Measurements from ENCODE around the gene ORM1. TPM values are rescaled to one million over a fixed set of nuclear protein-coding genes. Genes with fewer than 3 reads are reported as not detected.

Gene ORM1
- polyA plus RNA-seq, 4 donors = 0.15 to 6.9 (median 1.3) TPM; not detected in 1

Other genes with a start within 250 kb of the ORM1 start
- gene AMBP, start 244.8 kb upstream of the ORM1 start, polyA plus RNA-seq = 1 to 10 TPM in 3 of 4 donors, under 1 TPM in 1; 0.81 to 1.9 (median 1.8) TPM
- gene KIF12, start 223.8 kb upstream of the ORM1 start, polyA plus RNA-seq = 100 to 1,000 TPM in 2 of 4 donors, 10 to 100 TPM in 2; 14.3 to 151 (median 105) TPM
- gene COL27A1, start 167.6 kb upstream of the ORM1 start, polyA plus RNA-seq = 100 to 1,000 TPM in 1 of 4 donors, 1 to 10 TPM in 2, under 1 TPM in 1; 0.45 to 123 (median 1.8) TPM
- gene ORM2, start 6.8 kb downstream of the ORM1 start, polyA plus RNA-seq = under 1 TPM in 1 of 4 donors, not detected in 3; 0.28 TPM
- 10 to 100 TPM in 2 of 4 donors, 1 to 10 TPM in 2; 3.4 to 22.0 (median 12.8) TPM for gene AKNA, start 64.9 kb downstream of the ORM1 start, polyA plus RNA-seq
- gene WHRN, start 182.4 kb downstream of the ORM1 start, polyA plus RNA-seq = 10 to 100 TPM in 1 of 4 donors, 1 to 10 TPM in 3; 2.7 to 12.9 (median 7.9) TPM

All from small intestine (tissue), 4 donors.